ENCODE data around the gene CNTN4.

Gene CNTN4

DNA sequence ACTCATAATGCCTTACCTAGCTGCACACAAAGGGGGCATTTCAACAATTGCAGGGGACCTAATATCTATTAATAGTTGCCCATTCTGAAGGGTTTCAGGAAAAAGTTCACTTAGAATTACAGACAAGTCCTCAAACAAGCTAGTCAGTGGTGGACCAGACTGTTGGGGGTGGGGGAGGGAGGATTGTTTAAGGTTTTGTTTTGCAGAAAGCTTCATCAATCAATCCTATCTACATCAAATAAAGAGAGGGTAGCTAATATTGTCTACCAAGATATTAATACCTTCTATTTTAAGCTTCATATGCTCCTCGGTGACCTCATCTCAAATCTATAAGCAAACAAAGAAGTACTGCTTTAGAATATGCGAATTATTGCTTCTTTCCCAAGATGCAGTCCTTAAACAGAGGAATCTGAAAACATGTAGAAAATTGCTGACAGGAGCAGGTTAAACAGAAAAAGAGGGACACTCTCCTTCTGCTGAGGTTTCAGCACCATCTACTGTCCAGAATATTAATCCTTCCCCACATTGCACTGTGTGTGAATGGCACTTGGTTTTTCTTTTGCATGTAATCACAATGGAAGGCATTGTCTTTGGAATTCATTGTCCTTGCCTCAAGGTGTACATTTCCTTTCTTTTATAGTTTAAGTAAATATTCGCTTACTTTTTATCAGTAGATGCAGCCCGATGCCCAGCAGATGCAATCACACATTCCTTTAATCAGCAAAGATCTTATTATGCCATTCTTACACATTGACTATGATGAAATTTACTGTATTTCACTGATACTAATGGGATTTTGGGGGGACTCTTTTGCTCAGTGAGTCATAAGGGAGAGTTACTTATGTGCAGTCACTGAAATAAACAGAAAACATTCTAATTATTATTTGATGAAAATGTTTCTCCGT lies 916.8 kb downstream of the CNTN4 start:
- DNase-seq (ENCODE audit: low read depth in 2 of 3, low spot score in 1 of 3) = no peak

DNA sequence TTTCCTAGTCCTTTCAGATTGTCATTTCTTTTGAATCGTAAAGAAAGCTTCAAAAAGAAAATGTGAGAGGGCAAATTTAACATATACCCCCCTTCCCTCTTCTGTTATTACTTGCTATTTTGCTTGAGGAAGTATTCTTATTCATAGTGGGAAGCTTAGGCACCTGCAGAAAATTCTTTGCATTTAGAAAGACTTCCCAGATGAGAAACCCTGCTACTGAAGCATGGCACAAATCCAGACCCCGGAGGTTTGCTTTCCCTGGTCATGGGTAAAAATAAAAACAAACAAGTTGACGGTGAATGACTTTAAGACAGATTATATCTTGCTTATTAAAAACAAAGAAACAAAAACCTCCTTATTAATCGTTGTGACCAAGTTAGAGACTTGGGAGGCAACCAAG lies 917.6 kb downstream of the CNTN4 start:
- DNase-seq (ENCODE audit: low read depth in 2 of 3, low spot score in 1 of 3) = no peak

DNA sequence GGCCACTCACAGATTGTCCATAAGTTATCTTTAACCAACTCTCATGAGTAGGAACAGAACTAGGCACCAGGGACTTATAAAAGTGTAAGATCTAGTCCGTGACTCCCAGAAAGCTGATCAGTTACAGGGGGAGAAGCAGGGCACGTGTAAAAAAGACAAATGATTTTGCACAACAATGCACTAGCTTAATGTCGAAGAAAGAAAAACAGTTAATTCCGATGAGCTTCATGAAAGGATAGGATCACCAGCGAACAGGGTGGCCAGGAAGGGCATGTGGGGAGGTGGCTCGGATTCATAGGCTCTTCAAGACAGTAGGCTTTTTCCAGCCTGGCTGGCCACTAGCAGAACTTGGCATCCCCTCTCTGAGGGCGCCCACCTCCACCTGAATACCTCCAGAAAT lies 921.5 kb downstream of the CNTN4 start:
- DNase-seq (ENCODE audit: low read depth in 2 of 3, low spot score in 1 of 3) = no peak

DNA sequence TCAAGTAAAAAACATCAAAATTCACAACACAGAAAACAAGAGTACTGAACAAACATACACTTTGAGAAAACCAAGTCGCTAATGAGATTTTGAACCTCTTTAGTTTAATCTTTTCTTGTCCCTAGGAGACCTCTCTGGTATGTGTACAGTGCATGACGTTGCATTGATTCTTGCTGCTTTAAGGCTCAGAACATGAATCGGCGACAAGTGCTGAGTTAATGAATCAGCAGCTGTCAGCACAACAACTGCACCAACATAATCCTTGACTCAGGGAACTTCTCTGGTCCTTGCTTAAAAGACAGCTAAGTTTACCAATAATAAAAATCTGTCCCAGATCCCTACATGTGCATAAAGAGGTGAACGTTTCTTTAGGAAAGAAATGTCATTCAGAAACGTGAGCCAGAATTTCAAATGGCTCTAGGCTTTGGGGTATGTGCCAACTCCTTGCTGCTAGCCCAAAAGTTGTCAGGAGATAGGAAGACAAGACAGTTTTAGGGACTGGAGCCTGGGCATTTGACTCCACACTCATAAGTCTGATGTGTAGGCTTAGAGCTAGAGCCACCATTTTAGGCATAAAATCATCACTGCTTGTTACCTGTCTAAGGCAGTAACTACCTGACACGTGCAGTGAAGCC lies 924.6 kb downstream of the CNTN4 start:
- DNase-seq (ENCODE audit: low read depth in 2 of 3, low spot score in 1 of 3) = no peak

DNA sequence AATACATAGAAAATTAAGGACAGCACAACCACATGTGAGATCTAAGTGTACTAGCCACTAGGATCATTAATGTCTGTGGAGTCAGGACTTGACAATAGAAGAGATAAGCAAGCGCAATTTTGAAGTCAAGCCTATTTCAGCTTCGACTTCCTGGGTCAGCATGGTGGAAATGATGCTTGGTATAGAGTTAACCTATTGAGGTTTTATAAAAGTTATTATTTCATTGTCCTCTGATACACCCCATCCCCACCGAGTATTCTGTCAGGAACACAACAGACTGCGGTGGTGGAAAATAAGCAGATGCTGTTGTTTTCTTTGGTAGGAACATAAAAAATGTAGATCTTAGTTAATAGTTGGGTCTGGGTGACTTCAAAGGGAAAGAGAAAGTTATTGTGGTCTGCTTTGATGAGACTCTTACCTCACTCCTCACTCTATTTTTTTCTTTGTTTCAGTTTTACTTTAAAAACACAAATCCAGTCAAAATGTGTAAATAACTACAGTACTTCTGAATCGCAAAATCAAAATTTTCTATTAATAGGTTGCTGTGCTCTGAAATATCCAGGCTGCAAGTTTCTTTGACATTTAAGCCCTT lies 929.4 kb downstream of the CNTN4 start:
- no peak for DNase-seq (ENCODE audit: low read depth in 2 of 3, low spot score in 1 of 3)

DNA sequence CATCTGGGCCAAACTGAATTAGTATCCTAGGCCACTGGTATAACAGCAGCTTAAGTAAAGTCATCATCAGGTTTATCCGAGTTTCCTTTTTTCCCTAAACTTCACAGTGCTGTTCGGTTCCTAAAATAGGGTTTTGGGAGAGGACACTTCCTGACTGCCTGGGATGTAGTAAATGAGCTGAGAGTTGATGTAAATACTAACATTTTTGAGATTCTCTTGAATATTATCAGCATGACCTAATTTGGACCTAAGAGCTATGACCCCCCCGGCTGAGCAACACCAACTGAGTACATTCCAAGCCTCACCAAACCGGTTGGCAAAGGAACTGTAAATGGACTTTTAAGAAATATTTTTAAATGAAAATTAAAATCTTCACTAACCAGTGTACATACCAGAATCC lies 932.7 kb downstream of the CNTN4 start:
- no peak for DNase-seq (ENCODE audit: low read depth in 2 of 3, low spot score in 1 of 3)

DNA sequence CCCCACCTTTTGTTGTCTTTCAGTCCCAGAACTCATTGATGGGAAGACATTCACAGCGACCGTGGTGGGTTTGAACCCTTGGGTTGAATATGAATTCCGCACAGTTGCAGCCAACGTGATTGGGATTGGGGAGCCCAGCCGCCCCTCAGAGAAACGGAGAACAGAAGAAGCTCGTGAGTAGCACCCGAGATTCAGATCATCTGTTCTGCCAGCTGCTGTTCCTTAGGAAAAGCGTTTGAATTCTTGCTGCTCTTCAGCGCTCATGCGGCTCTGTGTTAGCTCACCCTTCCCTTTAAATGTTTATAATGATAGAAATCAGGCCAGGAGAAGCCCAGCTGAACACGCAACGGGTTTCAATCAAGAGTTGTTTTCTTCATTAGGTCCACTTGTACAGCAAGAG lies 938.5 kb downstream of the CNTN4 start:
- no peak for DNase-seq (ENCODE audit: low read depth in 2 of 3, low spot score in 1 of 3)

DNA sequence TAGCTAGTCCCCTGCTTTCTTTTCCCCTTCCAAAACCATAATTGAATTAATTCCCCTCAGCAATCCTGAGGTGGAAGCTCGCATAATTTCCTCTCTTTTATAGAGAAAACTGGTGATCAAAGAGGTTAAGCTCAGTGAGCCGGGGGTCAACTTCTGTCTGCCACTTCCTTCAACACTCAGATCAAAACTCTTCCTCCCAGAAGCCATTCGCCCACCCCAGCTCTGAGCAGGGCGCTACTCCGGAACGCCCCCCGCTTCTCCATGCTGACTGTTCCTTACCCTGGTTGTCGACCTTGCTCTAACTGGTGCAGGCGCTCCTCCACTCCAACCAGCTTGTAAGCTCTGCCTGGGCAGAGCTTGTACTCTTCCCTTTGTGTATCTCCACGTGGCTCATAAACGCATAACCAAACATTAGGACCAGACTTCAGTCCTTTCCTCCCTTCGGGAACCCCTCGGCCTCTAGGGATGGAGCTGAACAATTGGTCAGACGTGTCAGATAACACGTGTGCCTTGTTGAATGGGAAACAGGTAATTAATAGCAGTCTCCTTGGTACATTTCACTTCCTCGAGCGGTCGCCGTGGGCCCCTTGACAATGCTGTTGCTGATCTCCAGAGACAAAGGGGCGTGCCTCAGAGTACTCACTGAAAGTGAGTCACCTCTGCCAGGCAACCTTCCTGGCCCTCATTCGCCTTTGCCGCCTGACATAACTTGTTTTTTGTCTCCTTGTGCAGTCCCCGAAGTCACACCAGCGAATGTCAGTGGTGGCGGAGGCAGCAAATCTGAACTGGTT lies 939.7 kb downstream of the CNTN4 start:
- DNase-seq (ENCODE audit: low read depth in 2 of 3, low spot score in 1 of 3) = no peak

DNA sequence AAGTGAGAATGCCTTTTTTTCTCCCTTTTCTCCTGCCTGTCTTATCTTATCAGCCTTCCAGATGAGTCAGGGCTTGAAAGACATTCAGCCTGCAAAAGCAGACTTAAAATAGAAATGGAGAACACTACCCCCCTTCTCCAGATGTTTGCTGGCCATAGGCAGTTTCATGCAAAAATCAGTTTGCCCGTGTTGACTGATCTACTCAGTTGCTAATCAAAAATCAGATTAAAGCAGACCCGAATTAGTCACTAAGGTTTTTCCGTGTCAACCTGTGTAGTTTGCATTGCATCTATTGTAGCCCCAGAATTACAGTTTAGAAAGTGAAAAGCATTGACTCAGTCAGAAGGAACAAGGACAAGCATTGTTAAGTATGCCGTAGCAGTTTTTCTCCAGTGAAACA lies 955.3 kb downstream of the CNTN4 start:
- no peak for DNase-seq (ENCODE audit: low read depth in 2 of 3, low spot score in 1 of 3)

DNA sequence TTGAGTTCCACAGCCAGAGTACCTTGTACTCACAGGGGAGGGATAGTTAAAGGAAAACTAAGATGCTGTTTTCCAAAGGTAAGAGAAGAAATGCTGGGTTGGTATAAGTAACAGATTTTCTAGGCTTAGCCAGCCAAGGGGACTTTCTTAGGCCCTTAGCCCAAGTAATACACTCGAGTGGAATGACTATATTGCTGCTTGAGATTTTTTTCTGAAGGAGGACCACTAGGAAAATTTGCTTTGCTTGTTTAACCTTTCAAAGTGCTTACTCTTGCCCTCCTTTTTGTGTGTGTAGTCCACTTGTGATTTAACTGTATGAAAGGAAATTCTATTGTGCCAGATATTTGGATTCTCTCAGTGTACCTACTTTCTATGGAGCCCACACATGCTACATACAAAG lies 961.0 kb downstream of the CNTN4 start:
- no peak for DNase-seq (ENCODE audit: low read depth in 2 of 3, low spot score in 1 of 3)

DNA sequence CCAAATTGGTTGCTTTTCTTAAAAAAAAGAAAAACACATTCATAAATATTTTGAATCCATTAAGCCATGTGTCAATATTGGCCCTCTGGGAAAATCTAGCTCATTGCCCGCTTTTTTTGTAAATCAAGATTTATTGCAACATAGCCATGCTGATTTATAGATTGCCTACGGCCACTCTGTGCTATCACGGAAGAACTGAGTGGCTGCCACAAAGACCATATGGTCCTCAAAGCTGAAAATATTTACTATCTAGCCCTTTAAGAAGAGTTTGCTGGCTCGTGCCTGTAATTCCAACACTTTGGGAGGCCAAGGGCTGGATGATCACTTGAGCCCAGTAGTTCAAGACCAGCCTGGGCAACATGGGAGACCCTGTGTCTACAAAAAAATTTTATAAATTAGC lies 965.6 kb downstream of the CNTN4 start:
- DNase-seq (ENCODE audit: low read depth in 2 of 3, low spot score in 1 of 3) = no peak

DNA sequence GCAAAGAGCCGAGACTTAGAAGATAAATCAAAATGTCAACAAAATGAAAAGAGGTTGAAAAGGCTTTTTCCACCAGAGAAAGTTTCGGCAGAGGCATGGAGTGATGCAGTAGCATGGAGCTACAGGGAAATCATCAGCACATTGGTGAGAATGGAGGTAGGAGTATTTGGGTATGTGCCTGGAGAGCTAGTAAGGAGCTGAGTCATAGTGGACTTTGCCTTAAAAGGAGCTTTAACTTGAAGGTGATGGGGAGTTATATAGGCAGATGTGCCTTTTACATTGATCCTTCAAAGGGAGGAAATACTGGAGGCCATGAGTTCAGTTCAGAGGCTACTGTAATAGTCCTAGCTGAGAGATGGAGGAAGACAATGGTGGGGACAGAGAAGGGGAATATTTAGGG lies 967.2 kb downstream of the CNTN4 start:
- no peak for DNase-seq (ENCODE audit: low read depth in 2 of 3, low spot score in 1 of 3)

DNA sequence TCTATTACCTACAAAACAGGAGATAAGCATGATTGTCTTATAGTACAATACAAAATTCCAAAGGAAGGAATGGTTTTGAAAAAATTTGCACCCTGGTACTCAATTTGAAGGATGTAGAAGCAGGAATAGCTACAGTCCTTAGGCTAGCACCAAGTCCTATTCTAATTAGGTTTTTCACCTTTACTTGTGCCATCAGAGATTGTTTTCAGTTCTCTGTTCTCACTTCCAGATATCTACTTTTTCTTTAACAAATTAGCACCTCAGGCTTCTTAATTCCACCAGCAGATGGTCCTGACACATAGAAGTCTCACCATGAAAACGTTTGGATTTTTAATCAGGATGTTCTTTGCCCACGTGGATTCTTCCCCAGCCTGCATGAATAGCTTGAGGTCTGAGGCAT lies 967.7 kb downstream of the CNTN4 start:
- DNase-seq (ENCODE audit: low read depth in 2 of 3, low spot score in 1 of 3) = no peak

DNA sequence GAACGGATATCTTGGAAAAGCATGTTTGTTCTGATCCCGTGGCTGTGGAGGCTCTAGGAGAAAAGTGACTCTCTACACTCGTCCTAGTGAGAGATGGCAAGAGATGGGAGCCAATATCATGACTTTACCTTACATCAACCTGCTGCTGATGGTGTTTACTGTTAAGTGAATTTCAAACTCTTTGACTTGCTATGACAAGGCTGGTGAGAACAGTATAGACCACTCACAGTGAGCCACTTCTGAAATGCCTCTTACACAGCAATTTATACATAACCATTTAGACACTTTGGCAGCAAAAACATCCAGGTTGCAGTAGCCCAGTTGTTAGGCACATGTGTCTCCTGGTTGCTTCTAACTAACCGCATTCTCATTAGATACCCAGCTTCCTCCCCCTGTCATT lies 968.2 kb downstream of the CNTN4 start:
- DNase-seq (ENCODE audit: low read depth in 2 of 3, low spot score in 1 of 3) = no peak

DNA sequence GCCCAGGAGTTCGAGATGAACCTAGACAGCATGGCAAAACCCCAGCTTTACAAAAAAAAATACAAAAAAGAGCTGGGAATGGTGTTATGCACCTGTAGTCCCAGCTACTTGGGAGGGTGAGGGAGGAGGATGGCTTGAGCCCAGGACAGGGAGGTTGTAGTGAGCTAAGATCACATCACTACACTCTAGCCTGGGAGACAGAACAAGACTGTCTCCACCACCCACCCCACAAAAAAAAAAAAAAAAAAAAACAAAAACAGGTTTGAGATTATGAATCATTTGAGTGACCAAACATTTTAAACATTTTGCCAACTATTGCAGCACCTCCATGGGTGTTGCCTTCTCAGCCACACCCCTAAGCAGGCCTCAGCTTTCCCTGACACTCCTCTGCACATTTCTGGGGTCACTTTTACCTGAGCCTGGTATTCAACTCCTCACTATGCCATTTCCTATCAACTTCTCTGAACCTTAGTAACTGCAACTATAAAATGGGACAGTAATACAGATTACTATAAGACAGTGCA lies 969.8 kb downstream of the CNTN4 start:
- DNase-seq (ENCODE audit: low read depth in 2 of 3, low spot score in 1 of 3) = no peak

DNA sequence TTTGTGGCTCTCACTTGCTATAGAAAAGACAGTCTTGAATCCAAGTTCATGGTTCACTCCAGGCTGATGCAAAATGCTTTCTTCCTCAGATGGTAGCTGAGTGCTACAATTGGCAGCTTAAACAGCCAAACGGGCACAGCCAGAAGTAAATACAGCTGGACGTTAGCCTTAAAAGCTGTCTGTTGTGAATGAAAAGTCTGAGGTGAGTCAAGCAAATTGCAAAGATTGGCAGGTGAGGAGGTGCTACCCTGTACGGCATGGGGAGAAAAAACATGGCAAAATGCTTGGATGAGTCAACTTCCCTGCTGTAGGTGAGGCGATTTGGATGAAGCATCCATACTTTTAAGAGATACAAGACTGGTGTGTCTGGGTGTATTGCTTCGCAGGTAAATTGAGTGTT lies 971.1 kb downstream of the CNTN4 start:
- DNase-seq (ENCODE audit: low read depth in 2 of 3, low spot score in 1 of 3) = no peak

DNA sequence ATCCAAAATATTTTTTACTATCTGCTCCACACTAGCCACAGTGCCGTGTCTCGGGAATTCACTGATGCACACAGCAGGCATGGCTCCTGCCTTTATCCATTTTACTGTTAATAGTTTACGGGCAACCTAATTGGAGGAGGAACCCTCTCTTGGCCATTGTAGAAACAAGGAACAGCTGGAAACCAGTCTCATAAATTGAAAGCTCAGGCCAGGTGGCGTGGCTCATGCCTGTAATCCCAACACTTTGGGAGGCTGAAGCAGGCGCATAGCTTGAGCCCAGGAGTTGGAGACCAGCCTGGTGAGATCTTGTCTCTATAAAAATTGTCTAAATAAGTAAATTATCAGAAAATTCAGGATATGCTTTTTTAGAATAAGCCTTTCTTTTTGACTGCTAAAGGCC lies 972.5 kb downstream of the CNTN4 start:
- DNase-seq (ENCODE audit: low read depth in 2 of 3, low spot score in 1 of 3) = no peak

DNA sequence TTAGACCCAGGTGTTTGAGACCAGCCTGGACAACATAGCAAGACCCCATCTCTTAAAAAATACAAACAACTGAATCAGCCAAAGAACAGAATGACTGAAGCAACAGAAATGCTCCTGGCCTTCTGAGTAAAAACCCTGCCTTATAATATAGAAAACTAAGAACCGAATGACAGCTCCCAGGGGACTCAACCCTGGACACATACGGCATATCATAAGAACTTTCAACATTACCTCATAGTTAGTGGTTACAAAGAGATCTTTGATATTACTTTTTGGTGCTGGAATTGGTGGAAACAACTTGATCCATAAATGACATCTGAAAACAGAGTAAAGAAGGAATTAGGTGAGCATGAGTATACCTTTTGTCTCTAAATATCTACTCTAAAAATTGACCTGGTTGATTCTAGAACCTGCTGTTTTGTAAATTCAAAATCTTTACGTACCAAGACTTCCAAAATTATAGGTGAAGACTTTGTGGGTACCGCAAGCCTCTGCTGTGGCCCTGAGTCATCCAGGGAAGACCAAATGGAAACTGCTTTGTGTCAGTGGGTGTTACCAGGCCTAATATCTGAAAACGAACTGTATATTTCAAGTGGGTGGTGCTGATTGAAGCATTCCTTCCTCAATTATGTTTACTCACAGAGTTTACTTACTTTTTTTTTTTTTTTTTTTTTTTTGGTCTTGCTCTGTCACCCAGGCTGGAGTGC lies 976.0 kb downstream of the CNTN4 start:
- no peak for DNase-seq (ENCODE audit: low read depth in 2 of 3, low spot score in 1 of 3)

DNA sequence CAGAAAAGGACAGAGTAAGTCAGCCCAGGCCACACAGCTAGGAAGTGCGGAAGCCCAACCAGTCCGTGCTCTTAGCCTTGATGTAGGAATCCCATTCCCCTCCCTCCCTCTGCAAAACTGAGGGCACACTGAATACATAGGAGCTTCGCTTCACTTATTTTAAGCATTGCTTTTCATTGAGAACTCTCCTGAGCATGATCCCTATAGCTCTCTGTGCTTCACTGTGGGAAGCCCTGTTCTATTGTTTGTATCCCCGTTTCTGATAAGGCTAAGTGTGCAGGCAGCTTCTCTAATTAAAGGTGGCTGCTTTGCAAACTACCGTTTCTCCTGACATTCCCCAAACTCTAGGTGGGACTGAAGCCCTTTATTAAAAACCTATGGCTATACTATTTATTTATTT lies 981.6 kb downstream of the CNTN4 start:
- DNase-seq (ENCODE audit: low read depth in 2 of 3, low spot score in 1 of 3) = no peak

DNA sequence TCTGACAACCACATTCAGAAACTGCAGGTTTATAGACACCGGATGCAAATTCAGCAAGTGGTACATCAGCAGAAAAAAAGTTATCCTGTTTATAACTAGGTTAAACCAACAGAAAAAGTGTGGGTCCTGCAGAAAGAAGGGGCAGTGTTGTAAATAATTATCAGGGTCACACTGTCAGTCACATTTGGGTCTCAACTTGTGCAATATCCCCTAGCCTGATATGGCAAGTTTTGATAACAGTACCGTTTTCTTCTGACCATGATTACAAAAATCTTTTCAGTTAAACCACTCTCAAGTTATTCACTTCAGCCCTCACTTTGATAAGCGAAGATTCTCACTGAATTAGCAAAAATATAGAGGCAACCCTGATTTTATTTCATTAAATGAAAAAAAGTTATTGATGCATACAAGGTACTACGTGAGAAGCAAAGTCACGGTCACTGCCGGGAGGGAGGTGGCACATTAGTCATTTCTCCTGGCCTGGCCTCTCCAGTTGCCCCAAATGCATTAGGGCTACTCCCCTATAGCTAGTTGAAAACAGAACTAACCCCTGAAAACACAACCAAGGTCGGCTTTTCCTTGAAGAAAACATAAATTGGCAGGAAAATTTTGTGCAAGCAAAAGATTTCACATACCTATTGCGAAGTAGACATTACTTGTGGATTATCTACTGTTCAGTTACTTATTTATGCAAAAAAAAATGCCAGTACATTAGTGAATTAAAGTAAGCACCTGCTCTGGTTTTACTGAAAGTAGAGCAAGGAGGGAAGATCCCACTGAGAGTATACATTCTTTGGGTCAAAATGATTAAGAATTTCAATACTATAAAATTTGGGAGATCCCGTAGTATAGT lies 982.9 kb downstream of the CNTN4 start:
- DNase-seq (ENCODE audit: low read depth in 2 of 3, low spot score in 1 of 3) = no peak

All from stimulated activated CD4-positive, alpha-beta T cell treated with anti-CD3 and anti-CD28 coated beads, Interleukin-12 subunit alpha, Interleukin-12 subunit beta, amount 100 ng/mL, for 48 hours (primary cell).